DOHH2 (cell line): ENCODE data around the gene ARL6IP1.

ENCODE experiments used
- CTCF ChIP-seq: fragments of 200-600 bp; sonication (generic); IDR thresholded peaks from one replicate; pipeline ENCODE4 v1.5.1; 2014; ENCODE audit warnings: antibody characterized with exemption, mild to moderate bottlenecking, low read depth, low read length; ENCODE audit not compliant: poor library complexity, severe bottlenecking
- EZH2phosphoT487 ChIP-seq: fragments of 200-600 bp; sonication (generic); IDR thresholded peaks from 2 replicates; pipeline ENCODE4 v1.6.1; 2017; ENCODE audit warnings: borderline replicate concordance, mild to moderate bottlenecking, antibody characterized with exemption, low read length, moderate library complexity, mixed read lengths

- TF ChIP-seq CTCF (no peak), EZH2phosphoT487 (no peak)
Observed at GRCh38 chr16:18802767-18803343, 1.5 kb upstream of the ARL6IP1 start.
